PC-3 (cell line): Measurements from ENCODE around the gene BTBD16.

ENCODE experiments used
- CTCF ChIP-seq: fragments of 300-600 bp; sonication (generic); conservative IDR thresholded peaks from 2 replicates; pipeline ENCODE4 v1.5.1; 2017; ENCODE audit warnings: antibody characterized with exemption, low read depth, mild to moderate bottlenecking, low read length
- EZH2 ChIP-seq: fragments of 300-600 bp; sonication (generic); IDR thresholded peaks from one replicate; pipeline ENCODE4 v1.6.1; 2017; ENCODE audit warnings: antibody characterized with exemption, mild to moderate bottlenecking, low read length; ENCODE audit not compliant: unreplicated experiment

GRCh38 chr10:122376364-122376961 lies 105.4 kb downstream of the BTBD16 start:
- TF ChIP-seq CTCF (no peak), EZH2 (no peak)
